Body of pancreas (tissue), 4 donors: ENCODE results near the gene WNT10A.

ENCODE experiments used
- POLR2A ChIP-seq, 3 donors: fragments of 450-650 bp; IDR thresholded peaks; one replicate each; pipeline ENCODE4 v1.6.1; 2016; ENCODE audit warnings: antibody characterized with exemption in 3 of 3, mild to moderate bottlenecking in 2 of 3
- TF ChIP-seq, protein P1 (sequence below), 7 experiments: fragments of 450-650 bp in 4 of 7; fragments of 200-600 bp in 3 of 7; sonication (generic) in 3 of 7; IDR thresholded peaks; one replicate each; pipeline ENCODE4 v1.5.1; 2016 to 2019; ENCODE audit warnings: antibody characterized with exemption in 7 of 7

GRCh38 chr2:218899147-218899546, 18.5 kb downstream of the WNT10A start:
- TF ChIP-seq, protein P1, sequence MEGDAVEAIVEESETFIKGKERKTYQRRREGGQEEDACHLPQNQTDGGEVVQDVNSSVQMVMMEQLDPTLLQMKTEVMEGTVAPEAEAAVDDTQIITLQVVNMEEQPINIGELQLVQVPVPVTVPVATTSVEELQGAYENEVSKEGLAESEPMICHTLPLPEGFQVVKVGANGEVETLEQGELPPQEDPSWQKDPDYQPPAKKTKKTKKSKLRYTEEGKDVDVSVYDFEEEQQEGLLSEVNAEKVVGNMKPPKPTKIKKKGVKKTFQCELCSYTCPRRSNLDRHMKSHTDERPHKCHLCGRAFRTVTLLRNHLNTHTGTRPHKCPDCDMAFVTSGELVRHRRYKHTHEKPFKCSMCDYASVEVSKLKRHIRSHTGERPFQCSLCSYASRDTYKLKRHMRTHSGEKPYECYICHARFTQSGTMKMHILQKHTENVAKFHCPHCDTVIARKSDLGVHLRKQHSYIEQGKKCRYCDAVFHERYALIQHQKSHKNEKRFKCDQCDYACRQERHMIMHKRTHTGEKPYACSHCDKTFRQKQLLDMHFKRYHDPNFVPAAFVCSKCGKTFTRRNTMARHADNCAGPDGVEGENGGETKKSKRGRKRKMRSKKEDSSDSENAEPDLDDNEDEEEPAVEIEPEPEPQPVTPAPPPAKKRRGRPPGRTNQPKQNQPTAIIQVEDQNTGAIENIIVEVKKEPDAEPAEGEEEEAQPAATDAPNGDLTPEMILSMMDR (IDR thresholded peaks at IDR 0.05) = no peak
- no peak for TF ChIP-seq POLR2A (IDR thresholded peaks at IDR 0.05)
